A673 (cell line): Measurements from ENCODE around the gene SLC16A8. TPM values are rescaled to one million over a fixed set of nuclear protein-coding genes. Genes with fewer than 3 reads are reported as not detected.

Experiments
- BruUV-seq: library from RNA; stranded (reverse); fragments of 400-500 nt; replicated peaks from 2 replicates; lab custom pipeline; 2021; lab: Mats Ljungman, UMichigan
- CTCF ChIA-PET: fragments of 300-600 bp; sonication (Branson Sonifier 250); formaldehyde crosslinking; loops from one replicate; lab custom pipeline; 2022; ENCODE audit warnings: antibody characterized with exemption; lab: Charles Lee
- POLR2A ChIA-PET: fragments of 300-600 bp; sonication (Branson Sonifier 250); formaldehyde crosslinking; loops from one replicate; lab custom pipeline; 2022; ENCODE audit warnings: antibody characterized with exemption; ENCODE audit not compliant: low non-redundant PET; lab: Charles Lee
- DNase-seq: peaks from one replicate; pipeline ENCODE4 v3.0.0-alpha.2; 2015; ENCODE audit warnings: low spot score
- H3K27ac ChIP-seq: fragments of 200-600 bp; sonication (generic); 2 replicates; pipeline ENCODE4 v1.5.1; 2016; ENCODE audit warnings: mixed run types, low read depth, mild to moderate bottlenecking, mixed read lengths, antibody characterized with exemption, low read length; ENCODE audit not compliant: poor library complexity, severe bottlenecking
- H3K27me3 ChIP-seq: fragments of 200-600 bp; sonication (generic); replicated peaks from 2 replicates; pipeline ENCODE4 v1.6.1; 2017; ENCODE audit warnings: mixed run types, low read depth, mild to moderate bottlenecking, mixed read lengths, antibody characterized with exemption, low read length; ENCODE audit not compliant: insufficient read depth, poor library complexity
- H3K36me3 ChIP-seq: fragments of 200-600 bp; sonication (generic); 2 replicates; pipeline ENCODE4 v1.6.1; 2016; ENCODE audit warnings: mixed run types, mild to moderate bottlenecking, mixed read lengths, antibody characterized with exemption, low read length; ENCODE audit not compliant: insufficient read depth, poor library complexity, severe bottlenecking
- H3K4me1 ChIP-seq: fragments of 200-600 bp; sonication (generic); 2 replicates; pipeline ENCODE4 v1.6.1; 2017; ENCODE audit warnings: mixed run types, mild to moderate bottlenecking, mixed read lengths, antibody characterized with exemption, low read length; ENCODE audit not compliant: insufficient read depth, poor library complexity, severe bottlenecking
- H3K4me3 ChIP-seq: fragments of 200-600 bp; sonication (generic); 2 replicates; pipeline ENCODE4 v1.5.1; 2016; ENCODE audit warnings: low read depth, mixed run types, mild to moderate bottlenecking, mixed read lengths, low read length; ENCODE audit not compliant: poor library complexity, severe bottlenecking
- H3K9me3 ChIP-seq: fragments of 200-600 bp; sonication (generic); 2 replicates; pipeline ENCODE4 v1.6.1; 2016; ENCODE audit warnings: mixed run types, low read depth, mild to moderate bottlenecking, mixed read lengths, antibody characterized with exemption, low read length; ENCODE audit not compliant: poor library complexity, severe bottlenecking
- EZH2 ChIP-seq: fragments of 200-600 bp; sonication (generic); IDR thresholded peaks from 2 replicates; pipeline ENCODE4 v1.6.1; 2017; ENCODE audit warnings: borderline replicate concordance, low read depth, mild to moderate bottlenecking, mixed read lengths, antibody characterized with exemption, low read length; ENCODE audit not compliant: poor library complexity, severe bottlenecking
- intact Hi-C: fragments of 100-400 bp; cut with micrococcal nuclease; formaldehyde crosslinking; loops from one replicate; pipeline ENCODE4 v1.10.0; 2022; ENCODE audit not compliant: unreplicated experiment
- total RNA-seq: library from RNA; stranded (reverse); gene quantifications from 2 replicates; pipeline ENCODE4 v1.2.3, GENCODE V29; 2021
- TF ChIP-seq, protein P1 (sequence below): fragments of 300-800, 200-600 bp; sonication (generic); conservative IDR thresholded peaks from 2 replicates; pipeline ENCODE4 v1.5.1; 2017; ENCODE audit warnings: low read depth, mild to moderate bottlenecking, antibody characterized with exemption, low read length, moderate library complexity, mixed read lengths

Gene SLC16A8
- total RNA-seq, 1 experiment from 2014 or later: not detected

DNA sequence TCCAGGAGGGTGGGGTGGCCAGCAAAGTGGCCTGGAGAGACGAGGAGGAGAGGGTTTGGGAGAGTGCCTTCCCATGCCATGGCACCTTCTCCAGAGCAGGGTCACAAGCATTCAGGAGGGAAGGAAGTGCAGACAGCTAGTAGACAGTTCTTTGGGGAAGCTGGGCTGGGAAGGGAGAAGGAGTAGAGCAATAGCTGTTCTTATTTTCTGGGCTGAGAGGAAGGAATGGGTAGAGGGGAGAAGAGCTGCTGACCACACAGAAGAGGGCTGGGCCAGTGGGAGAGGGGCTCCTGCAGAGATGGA is 41.5 kb downstream of the SLC16A8 start:
- Histone ChIP-seq H3K36me3 (no peaks in the 10 kb centered on the region), H3K9me3 (no peaks in the 10 kb centered on the region), H3K27me3 (no peaks in the 10 kb centered on the region), H3K4me3 (no peak overlapping the region), H3K4me1 (no peaks in the 10 kb centered on the region), H3K27ac (no peak overlapping the region)
- intact Hi-C loops: no loop called here
- ChIA-PET CTCF (interaction anchor here (1.4 kb wide), 1 partner anchor 10 kb away, joined by 4 read pairs; no protein-coding TSS in a partner anchor), POLR2A (no interaction called here)
- no peak for DNase-seq
- no TSS peak for BruUV-seq
- TF ChIP-seq, protein P1, sequence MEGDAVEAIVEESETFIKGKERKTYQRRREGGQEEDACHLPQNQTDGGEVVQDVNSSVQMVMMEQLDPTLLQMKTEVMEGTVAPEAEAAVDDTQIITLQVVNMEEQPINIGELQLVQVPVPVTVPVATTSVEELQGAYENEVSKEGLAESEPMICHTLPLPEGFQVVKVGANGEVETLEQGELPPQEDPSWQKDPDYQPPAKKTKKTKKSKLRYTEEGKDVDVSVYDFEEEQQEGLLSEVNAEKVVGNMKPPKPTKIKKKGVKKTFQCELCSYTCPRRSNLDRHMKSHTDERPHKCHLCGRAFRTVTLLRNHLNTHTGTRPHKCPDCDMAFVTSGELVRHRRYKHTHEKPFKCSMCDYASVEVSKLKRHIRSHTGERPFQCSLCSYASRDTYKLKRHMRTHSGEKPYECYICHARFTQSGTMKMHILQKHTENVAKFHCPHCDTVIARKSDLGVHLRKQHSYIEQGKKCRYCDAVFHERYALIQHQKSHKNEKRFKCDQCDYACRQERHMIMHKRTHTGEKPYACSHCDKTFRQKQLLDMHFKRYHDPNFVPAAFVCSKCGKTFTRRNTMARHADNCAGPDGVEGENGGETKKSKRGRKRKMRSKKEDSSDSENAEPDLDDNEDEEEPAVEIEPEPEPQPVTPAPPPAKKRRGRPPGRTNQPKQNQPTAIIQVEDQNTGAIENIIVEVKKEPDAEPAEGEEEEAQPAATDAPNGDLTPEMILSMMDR: no peak
- no peak for TF ChIP-seq EZH2

DNA sequence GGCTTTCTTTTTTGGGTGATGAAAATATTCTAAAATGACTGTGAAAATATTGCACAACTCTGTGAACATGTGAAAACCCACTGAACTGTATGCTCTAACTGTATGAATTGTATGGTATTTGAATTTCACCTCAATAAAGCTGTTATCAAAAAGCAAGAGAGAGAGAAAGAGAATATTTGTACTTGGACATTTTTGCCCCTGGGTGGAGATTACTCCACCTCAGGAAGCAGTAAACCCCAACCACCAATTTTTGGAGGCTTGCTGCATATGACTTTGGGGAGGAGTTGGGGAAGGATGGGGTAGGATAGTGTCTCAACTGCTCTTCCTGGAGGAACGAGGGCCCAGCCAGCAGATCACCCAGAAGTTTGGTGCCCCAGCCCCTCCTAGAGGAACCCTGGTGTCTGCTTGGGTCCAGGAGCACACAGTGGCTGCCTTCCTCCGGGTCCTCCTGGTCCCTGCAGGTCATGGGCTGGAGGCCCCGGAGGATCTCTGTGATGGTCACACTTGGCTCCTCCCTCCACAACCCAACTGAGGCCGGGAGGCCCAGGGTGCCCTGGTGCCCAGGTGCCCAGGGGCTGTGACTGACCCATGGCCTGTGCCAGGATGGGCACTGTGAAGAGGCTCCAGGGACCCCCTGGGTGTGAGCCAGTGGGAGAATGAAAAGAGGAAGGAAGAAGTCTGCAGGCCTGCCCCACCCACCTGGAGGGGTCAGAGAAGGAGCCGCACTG is 42.1 kb downstream of the SLC16A8 start:
- intact Hi-C loops: no loop called here
- ChIA-PET CTCF (no interaction called here), POLR2A (no interaction called here)
- TF ChIP-seq, protein P1: no peak
- TF ChIP-seq EZH2: no peak
- H3K4me1 ChIP-seq: no peaks in the 10 kb centered on the region
- no peak for DNase-seq
- H3K9me3 ChIP-seq: no peaks in the 10 kb centered on the region
- H3K4me3 ChIP-seq: no peak overlapping the region
- no peak overlapping the region for H3K27ac ChIP-seq
- BruUV-seq: no TSS peak
- H3K27me3 ChIP-seq: no peaks in the 10 kb centered on the region
- H3K36me3 ChIP-seq: no peaks in the 10 kb centered on the region

DNA sequence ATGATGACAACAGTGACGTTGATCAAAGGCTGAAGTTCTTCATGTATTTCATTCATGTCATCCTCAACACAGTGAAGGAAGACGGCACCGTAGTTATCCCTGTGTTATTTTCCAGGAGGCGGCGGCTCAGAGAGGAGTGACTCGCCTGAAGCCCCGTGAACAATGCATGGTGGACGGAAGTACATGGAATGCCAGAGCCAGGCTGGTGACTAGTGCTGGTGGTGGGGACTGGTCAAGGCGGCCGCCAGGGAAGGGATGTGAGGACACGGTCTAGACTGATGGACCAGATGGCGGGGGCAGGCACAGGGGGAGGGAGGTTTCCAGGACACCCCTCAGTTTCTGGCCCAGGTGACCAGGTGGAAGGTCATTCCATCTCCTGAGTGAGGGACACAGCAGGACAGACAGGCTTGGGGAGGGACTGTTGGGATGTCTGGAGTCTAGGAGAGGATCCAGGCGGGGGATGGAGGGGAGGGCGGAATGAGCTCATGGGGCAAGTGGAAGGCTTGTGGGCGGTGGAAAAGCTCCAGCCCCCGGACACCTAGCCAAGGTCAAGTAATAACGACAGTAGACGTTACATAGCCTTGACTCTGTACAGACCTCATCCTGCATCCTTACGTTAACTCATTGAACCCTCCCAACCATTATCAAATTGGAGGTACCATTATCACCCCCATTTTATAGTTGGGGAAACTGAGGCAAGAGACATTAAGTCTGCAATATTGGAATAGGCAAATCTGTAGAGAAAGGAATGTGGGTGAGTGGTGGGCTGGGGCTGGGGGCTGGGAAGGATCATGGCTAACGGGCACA is 42.8 kb downstream of the SLC16A8 start:
- no peaks in the 10 kb centered on the region for H3K36me3 ChIP-seq
- POLR2A ChIA-PET: no interaction called here
- no peaks in the 10 kb centered on the region for H3K27me3 ChIP-seq
- intact Hi-C loops: no loop called here
- no peak overlapping the region for H3K27ac ChIP-seq
- no peak for TF ChIP-seq EZH2
- TF ChIP-seq, protein P1: no peak
- no TSS peak for BruUV-seq
- H3K4me3 ChIP-seq: no peak overlapping the region
- no peaks in the 10 kb centered on the region for H3K4me1 ChIP-seq
- H3K9me3 ChIP-seq: no peaks in the 10 kb centered on the region
- no peak for DNase-seq
- CTCF ChIA-PET: interaction anchor here (0.6 kb wide), 1 partner anchor 248 kb away, joined by 4 read pairs; no protein-coding TSS in a partner anchor
